NCI-H2107 treated with DMSO at 0.1 percent for 48 hours (cell line): Measurements from ENCODE around the gene CD80.

Experiments used
- DNase-seq: peaks from one replicate; lab custom pipeline; 2025; ENCODE audit not compliant: unreplicated experiment; lab: John Stamatoyannopoulos, UW

Gene CD80

DNA sequence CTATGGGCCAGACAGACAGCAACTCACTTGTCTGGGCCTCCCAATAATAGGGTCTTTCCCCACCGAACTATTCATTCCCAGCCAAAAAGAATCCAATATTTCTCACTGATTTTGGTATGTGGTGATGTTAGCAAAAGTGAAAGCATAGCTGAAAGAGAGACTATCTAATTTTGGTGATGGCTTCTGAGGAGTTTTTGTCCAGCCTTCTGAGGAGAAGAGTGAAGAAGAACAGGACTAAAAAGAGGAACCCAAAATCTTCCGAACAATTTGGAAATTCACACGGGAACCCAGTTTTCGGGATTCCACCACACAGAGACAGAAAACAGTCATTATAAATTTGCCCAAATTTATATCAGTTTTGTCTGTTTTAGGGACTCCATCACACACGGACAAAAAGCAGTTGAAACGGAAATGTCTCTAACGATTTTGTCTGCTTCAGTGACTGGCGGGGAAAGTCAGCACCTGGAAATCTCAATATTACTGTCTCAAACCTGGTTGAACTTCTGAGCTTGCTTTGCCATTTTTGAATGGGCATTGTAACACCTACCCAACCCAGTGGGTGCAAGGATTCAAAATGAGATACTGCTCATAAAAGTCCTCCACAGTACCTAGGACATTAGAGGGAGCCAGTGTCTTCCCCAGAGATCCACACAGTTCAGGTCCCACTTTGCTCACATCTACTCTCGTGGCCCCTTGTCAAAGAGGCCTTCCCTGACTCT lies 9.1 kb downstream of the CD80 start:
- DNase-seq = no peak

DNA sequence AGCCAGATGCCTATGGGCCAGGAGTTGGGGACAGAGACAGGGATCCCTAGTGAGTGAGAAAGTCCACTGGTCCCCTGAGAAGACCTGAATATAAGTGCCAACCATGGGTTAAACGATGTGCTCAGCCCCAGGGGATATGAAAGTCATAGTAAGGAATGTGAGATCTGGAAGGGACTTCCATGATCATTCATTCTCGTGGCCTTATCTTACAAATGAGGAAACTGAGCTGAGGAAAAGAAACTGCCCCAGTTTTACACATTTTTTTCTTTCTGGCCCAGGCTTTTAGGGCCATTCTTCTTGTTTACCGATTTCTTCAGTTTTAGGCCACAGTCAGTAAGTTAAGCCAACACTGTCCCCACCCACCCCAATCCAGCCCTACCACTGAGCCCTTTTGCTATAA lies 11.1 kb downstream of the CD80 start:
- DNase-seq = no peak

DNA sequence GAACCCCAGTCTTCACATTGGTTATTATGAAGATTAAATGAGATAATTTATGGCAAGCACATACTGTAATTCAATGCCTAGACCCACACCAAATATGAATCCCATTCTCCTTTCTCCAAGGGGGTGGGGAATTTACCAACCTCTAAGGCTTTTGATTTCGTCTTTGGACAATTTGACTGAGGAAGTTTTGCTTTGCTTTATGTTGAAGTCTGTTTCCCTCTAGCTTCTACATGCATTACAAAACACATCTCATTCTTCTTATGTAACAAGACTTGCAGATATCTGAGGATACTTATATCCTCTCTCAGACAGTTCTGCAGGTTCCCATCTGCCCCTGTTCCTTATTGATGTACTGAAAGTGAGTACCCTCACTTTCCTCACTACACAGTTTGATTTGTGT lies 12.2 kb downstream of the CD80 start:
- no peak for DNase-seq

DNA sequence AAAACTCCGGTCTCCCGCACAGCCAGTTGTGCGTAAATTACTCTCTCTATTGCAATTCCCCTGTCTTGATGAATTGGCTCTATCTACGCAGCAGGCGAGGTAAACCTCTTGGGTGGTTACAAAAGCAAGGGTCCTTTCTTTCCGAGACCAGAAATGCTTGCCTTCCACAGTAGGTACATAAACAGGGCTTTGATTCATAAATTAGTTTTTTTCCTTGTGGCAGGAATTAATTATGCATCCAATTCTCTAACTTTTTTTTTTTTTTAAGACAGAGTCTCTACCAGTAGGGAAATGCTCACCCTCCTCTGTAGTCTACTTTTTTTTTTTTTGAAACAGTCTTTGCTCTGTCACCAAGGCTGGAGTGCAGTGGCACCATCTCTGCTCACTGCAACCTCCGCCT lies 16.3 kb downstream of the CD80 start:
- DNase-seq = no peak

DNA sequence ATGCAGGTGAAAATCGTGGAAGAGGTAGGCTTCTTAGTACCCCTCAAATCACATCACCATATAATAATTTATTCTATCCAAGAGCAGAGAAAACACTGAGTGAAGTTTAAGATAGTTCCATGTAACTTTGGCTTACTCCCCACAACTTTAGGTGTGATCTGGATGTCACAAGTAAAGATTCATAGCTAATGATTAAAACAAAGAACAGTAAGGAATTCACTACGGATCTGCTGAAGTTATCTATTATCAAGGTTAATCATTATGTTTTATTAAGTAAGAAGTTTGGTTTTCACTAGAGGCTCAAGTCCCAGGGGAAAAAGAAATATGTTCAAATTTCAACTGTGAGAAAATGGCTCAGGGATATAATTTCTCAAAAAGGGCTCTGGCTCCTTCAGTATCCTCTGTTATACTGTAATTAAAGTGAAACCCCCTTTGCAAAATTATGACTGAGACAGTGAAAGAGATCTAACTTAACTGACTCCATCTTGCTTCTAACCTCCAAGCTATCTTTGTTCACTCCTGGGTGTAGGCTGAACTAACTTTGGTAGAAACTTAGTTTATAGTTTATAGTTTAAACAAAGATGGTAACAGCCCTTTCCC lies 17.1 kb downstream of the CD80 start:
- DNase-seq = no peak

DNA sequence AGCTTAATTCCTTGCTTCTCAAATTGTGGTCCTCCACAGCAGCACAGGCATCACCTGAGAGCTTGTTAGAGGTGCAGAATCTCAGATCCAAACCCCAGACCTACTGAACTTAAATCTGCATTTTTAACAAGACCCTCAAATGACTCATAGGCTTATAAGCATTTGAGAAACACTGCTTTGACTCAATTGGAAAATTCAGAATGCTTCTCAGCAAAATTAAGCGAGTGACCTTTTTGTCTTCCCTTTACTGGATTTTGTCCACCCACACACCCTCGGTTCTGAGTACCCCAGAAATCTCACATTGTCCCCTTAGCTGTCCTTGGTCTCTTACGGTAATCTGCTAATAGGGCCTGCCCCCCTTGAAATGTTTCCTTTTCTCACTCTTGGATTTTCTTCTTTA lies 17.9 kb downstream of the CD80 start:
- DNase-seq = no peak

DNA sequence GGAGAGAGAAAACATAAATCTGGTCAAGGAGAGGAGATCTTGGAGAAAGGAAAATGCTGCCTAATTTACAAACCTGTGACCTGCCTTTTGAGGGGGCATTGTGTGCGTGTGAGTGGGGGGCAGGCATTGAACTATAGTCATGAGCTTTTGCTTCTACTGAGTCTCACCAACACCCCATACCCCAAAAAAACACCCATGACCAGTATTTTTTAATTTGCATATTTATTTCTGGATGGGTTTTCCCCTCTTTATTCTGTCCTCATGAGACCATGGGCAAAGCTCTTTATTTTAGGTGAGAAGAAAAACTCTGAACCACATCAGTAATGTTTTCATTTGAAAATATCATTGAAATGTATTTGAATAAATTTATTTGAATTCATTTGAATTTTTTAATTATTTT lies 20.6 kb downstream of the CD80 start:
- no peak for DNase-seq

DNA sequence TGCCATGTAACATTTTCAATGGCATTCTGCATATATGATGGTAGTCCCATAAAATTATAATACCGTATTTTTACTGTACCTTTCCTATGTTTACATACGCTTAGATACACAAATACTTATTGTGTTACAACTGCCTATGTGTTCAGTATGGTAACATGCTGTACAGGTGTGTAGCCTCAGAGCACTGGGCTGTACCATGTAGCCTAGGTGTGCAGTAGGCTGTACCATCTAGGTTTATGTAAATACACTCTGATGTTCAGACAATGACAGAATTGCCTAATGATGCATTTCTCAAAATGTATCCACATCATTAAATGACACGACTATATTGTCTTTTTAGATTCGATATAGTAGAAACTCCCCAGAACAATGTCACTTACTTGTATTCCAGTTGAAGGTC lies 22.7 kb downstream of the CD80 start:
- DNase-seq = no peak

DNA sequence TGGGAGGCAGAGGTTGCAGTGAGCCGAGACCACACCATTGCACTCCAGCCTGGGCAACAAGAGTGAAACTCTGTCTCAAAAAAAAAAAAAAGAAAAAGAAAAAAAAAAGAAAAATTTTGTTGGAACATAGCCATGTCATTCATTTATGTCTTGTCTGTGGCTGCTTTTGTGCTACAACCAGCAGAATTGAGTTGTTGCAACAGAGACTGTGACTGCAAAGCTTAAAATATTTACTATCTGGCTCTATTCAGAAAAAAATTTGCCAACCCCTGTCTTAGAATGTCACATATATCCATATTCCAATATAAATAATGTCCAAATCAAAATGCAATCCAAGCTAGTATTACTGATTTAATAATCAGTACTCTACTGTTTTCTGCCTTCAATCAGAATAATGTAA lies 25.1 kb downstream of the CD80 start:
- no peak for DNase-seq

DNA sequence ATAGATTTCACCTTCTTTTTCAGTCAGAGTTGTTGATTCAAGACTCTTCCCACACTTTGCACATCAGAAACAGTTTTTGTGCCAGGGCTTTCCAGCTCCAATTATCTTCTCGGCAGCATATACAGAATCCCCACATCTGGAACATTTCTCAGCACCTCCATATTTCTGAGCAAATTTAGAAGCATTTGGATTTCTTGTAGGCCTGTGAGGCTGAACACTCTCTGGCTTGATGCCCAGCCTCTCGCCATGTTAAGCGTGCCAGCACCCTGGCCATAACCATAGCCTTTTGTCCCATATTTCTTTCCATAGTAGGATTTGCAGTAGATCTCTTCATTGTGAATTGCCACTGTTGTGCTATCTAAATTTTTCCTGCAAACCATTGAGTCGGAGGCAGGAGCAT lies 28.3 kb downstream of the CD80 start:
- no peak for DNase-seq

DNA sequence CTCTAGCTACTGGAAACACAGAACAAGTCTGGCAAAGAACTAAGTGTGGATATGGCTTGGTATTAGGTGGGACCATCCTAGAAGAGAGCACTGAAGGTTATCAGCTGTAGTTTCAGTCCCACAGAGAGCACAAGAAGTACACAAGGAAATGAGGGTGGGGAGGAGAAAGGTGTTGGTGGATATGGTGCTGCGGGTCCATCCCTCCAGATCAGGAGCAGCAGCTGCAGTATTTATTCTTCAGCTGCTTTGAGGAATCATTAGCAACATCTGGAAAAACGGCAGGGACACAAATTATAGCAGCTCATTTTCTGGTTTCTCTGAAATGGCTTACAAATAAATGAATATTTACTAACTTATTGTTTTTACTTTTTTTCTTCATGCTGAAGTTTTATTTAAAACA lies 29.0 kb downstream of the CD80 start:
- no peak for DNase-seq

DNA sequence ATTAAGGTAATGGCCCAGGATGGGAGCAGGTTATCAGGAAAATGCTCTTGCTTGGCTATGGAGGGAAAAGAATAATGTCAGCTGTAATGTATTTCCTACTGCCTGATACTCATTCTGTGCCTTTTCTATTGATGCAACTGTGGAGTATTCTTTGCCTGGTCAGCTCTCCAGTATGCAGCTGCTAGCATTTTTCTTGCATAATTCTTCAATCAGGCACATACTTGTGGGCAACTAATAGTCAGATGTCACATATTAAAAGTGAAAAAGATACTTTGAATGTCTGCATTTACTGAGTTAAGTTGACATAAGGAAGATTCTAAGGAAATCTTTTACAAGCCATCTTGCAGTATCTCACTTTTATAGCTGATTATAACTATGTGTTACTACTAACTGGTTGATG lies 29.5 kb downstream of the CD80 start:
- no peak for DNase-seq

DNA sequence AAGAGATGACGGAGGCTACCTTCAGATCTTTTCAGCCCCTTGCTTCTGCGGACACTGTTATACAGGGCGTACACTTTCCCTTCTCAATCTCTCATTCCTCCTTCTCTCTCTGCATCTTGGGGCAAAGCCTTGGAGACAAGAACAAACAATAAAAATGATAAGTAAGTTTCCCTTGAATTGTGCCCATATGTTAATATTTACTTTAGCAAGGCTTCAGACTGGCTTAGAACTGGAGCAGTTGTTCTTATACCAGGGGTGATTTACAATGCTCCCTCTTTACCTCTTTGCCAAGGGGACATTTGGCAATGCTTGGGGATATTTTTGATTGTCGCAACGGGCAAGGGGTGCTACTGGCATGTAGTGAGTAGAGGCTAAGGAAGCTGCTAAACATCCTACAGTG lies 31.7 kb downstream of the CD80 start:
- no peak for DNase-seq

DNA sequence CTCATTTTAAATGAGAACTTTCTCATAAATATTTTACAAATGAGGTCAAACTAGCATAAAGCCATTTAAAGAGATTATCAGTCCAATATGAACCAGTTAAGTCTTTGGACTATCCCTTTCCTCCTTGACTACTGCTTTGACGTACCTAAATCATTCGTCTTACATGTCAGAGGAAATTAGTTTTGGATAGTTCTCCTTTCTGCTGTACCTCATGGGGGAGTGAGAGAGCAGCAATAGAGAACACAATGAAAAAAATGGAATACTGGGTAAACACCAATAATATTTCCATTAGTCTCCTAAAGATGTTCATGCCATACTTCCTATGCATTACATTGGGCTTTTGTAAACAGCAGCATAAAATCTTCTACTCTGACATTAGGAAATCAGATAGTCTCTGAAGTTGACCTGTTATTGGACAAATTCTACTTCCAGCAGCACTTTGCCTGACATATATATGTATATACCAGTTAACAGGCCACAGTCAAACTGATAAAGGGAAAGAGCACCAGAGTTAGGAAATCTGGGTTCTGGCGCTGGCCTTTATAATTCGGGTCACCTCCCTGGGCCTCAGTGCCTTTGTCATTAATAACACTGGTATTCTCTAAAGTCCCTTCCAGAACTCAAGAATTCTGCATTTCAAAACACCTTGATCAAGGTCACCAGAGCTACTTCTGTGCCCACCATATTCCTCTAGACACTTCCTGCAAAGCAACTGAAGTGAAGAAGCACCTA lies 34.3 kb downstream of the CD80 start:
- no peak for DNase-seq

DNA sequence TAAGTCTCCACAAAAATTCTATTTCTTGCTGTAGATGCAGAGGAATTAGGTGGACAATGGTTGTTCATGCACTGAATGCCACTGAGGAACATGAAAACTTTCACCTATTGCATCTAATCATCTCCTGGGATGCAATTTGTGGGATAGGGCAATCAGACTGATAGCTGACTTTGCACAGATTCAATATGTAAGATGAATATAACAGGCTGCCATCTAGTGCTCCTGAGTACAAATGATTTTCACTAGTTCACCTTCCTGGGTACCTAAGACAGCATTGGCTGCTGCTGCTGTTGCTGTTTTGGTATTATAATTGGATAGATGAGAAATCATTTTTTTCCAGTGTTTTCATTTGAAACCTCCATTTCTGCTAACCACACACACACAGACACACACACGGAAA lies 41.4 kb downstream of the CD80 start:
- no peak for DNase-seq

DNA sequence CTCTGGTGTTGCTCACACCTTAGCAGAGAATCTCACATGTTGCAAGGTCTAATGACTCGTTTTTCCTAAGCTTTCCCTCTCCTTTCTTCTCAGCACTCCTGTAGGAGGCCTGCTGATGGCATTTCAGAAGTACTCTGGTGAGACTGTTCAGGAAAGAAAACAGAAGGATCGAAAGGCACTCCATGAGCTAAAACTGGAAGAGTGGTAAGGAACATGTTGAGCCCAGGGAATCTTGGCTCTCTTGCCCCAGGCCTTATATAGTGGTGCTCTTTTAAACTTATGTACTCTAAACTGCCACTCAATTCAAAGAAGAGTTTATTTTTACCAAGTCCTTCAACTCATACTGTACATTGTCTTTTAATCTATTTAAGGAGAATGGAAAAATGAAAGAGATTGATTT lies 42.3 kb downstream of the CD80 start:
- DNase-seq = no peak

DNA sequence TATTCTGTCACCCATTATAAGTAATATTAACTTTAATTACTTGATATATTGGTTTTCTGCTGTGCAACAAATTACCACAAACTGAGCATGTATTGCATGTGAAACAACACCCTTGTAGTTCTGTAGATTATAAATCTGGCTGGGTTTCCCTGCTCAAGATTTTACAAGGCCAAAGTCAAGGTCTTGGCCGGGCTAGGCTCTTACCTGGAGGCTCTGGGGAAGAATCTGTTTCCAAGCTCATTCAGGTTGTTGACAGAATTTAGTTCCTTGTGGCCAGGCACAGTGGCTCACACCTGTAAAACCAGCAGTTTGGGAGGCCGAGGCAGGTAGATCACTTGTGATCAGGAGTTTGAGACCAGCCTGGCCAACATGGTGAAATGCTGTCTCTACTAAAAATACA lies 44.8 kb downstream of the CD80 start:
- DNase-seq = no peak

DNA sequence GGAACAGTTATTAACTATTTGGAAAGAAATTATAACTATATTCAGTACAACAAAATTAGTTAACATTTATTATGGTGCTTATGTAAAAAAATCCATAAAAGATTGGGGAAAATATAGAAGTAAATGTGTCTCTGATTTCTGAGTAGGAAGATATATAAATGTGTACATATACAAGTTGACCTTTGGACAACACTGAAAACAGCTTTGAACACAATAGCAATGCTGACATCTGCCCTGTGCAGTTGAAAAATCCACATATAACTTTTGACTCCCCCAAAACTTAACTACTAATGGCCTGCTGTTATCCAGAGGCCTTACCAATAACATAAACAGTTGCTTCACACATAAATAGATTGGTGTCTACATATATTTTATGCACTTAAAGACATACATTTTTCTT lies 48.7 kb downstream of the CD80 start:
- no peak for DNase-seq

DNA sequence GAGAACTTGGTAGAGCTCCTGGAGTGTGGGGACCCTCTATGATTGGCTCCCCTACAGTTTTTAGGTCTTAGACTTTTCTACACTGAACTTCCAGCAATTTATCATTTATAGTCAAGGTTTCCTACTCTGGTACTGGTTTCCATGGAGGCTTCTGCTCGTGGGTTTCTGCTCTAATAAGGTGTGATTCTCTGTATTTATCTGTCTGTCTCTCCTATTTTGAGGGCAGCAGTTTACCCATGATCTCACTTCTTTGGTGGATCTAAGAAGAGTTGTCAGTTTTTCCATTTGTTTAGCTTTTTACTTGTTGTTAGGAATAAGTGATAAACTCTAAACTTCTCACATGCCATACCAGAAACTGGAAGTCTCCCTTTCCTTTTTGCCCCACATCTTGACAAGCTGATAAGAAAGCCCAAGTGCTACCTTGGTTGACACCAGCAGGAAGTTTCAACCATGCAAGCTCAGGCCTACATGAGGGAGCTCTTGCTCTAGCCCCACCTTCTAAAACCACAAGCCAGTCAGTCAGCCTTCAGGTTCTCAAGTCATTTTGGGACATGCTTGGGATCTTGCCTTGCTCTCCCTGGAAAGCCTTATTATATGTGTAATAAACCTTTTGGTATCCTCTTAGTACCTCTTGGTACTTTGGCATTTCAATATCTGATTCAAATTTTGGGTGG lies 51.1 kb downstream of the CD80 start:
- no peak for DNase-seq

DNA sequence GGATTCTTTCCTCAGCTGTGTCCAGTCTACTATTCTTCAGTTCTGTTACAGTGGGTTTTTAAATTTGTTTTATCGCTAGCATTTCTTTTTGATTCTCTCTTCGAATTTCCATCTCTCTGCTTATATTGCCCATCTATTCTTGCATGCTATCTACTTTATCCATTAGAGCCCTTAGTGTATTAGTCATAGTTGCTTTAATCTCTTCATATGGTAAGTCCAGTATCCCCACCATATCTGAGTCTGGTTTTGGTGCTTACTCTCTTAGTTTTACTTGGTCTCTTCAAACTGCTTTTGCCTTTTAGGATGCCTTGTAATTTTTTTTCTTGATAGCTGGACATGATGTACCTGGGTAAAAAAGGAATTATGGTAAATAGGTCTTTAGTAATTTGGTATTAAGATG lies 52.0 kb downstream of the CD80 start:
- no peak for DNase-seq

DNA sequence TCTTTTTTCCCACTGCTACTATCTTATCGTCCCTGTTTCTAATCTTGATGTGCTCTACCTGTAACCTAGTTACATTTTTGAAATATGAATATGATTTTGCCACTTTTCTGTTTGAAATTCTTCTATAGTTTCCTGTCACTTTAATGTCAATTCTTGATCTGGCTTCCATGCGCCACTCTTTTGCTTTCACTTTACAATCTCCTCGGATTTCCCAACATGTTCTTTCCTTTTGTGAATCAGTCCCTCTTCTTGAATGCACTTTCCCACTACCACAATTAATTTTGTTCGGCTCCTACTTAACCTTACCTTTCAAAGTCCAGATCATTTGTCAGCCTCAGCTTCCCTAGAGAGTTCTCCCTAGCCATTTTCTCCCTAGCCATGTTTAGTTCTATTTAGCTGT lies 52.8 kb downstream of the CD80 start:
- DNase-seq = no peak

DNA sequence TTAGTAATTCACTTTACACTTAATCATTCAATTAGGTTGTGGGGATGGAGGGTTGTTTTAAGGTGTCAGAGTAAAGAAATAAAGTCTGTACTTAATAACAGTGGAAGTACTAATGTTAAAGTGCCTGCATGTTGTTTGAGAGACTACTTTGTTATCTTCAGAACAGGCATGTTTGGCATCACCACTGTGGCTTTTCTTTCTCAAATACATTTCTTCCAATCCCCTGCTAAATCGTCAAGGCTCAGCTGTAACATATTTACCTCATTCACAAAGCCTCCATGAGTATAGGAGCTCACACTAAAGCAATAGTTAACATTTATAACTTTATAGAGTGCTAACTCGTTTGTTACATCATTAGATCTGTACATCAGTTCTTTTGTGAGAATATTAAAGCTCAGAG lies 58.5 kb downstream of the CD80 start:
- no peak for DNase-seq
